ENCODE results near the gene GCN1. TPM values are rescaled to one million over a fixed set of nuclear protein-coding genes. Genes with fewer than 3 reads are reported as not detected.

Gene GCN1
- total and polyA plus RNA-seq, 2 donors (not counting 3 experiments of a cell fraction or from before 2014, with no cell fraction given) = 30.1 to 101 TPM

- H3K27ac ChIP-seq (ENCODE audit: insufficient read depth, low read depth, low read length) = no peak overlapping the region
- H3K27me3 ChIP-seq (ENCODE audit: control insufficient read depth in 2 of 2, insufficient read depth in 2 of 2, low read length in 2 of 2) = no peaks in the 10 kb centered on the region
- H3K4me3 ChIP-seq (replicated peaks in 1 of 3; ENCODE audit: insufficient read depth in 1 of 3, low read depth in 1 of 3, low read length in 3 of 3) = no peak overlapping the region
- POLR2A ChIA-PET = no interaction called here
- H3K9ac ChIP-seq (replicated peaks; ENCODE audit: extremely low read depth, insufficient read depth, low read length) = no peak overlapping the region
- dilution Hi-C loops (cut with MboI; ENCODE audit: extremely low pct_ligation_motif_present, low sequenced_read_pairs) = no loop called here
- H4K20me1 ChIP-seq (replicated peaks; ENCODE audit: control insufficient read depth, extremely low read depth, insufficient read depth, low read length) = no peaks in the 10 kb centered on the region
- H3K79me2 ChIP-seq (ENCODE audit: control insufficient read depth, insufficient read depth, low read length) = no peaks in the 10 kb centered on the region
- no peaks in the 10 kb centered on the region for H3K9me3 ChIP-seq (replicated peaks; ENCODE audit: control insufficient read depth, insufficient read depth, low read length)
- CTCF ChIA-PET = no interaction called here
- no peak overlapping the region for H3K4me2 ChIP-seq (ENCODE audit: insufficient read depth, low read length)
- H3K36me3 ChIP-seq (ENCODE audit: control insufficient read depth in 2 of 2, extremely low read depth in 1 of 2, insufficient read depth in 2 of 2, low read length in 2 of 2) = peaks cover 26 to 68% of the 10 kb centered on the region in 2 experiments
- intact Hi-C loops (cut with micrococcal nuclease) = no loop called here
- DNase-seq (ENCODE audit: low read depth, low spot score) (no peak), FAIRE-seq (no peak)
- H2AFZ ChIP-seq (ENCODE audit: low read depth, low read length) = no peak overlapping the region
- TF ChIP-seq POLR2A (IDR thresholded peaks at IDR 0.05; ENCODE audit: low read depth, low read length) (no peak), FOS (IDR thresholded peaks at IDR 0.05; ENCODE audit: borderline replicate concordance, insufficient read depth, low read length) (no peak), MAX (IDR thresholded peaks at IDR 0.05; ENCODE audit: insufficient read depth, insufficient read length) (no peak), EZH2 (IDR thresholded peaks at IDR 0.05; ENCODE audit: borderline replicate concordance, low read depth, low read length, severe bottlenecking) (no peak), MYC (IDR thresholded peaks at IDR 0.05; ENCODE audit: low read depth, low read length) (no peak), CTCF (IDR thresholded peaks at IDR 0.05; ENCODE audit: extremely low read depth in 1 of 2, insufficient read depth in 1 of 2, low read depth in 1 of 2, low read length in 2 of 2) (no peak), JUN (IDR thresholded peaks at IDR 0.05; ENCODE audit: borderline replicate concordance, insufficient read depth, insufficient read length, low read depth) (no peak), POLR2AphosphoS5 (IDR thresholded peaks at IDR 0.05; ENCODE audit: insufficient read depth, low read depth, low read length) (no peak), GATA2 (IDR thresholded peaks at IDR 0.05; ENCODE audit: insufficient read depth, insufficient read length, low read depth, low read length) (no peak)
- no TSS peak for BruUV-seq (replicated peaks)
- no peaks in the 10 kb centered on the region for H3K9me1 ChIP-seq (replicated peaks; ENCODE audit: control insufficient read depth, extremely low read depth, insufficient read depth, low read length)
- H3K4me1 ChIP-seq (ENCODE audit: control insufficient read depth, extremely low read depth, insufficient read depth, low read length) = no peaks in the 10 kb centered on the region
Measured at GRCh38 chr12:120140603-120141002, 53.9 kb downstream of the GCN1 start.

All from endothelial cell of umbilical vein (primary cell).